ENCODE measurements around the gene ESF1. TPM values are rescaled to one million over a fixed set of nuclear protein-coding genes. Genes with fewer than 3 reads are reported as not detected.

ESF1 gene
- total and polyA plus RNA-seq, 10 of the 15 experiments (the other 5 are each of a cell fraction or from before 2014, with no cell fraction given): 9.2 to 36.2 (median 18.4) TPM

GRCh38 chr20:13717631-13718044 lies 67.1 kb downstream of the ESF1 start (continued):
- TF ChIP-seq RELB (IDR thresholded peaks at IDR 0.05; ENCODE audit: low read depth): 0 out of 2 replicates have a peak, but pooled peaks have one; percentile 31
- TF ChIP-seq ATF7 (IDR thresholded peaks at IDR 0.05; ENCODE audit: low read depth): peak; percentile 75
- TF ChIP-seq SMARCA5 (IDR thresholded peaks at IDR 0.05): no peak
- peak; percentile 47; the same call in 1 of the 2 replicates for TF ChIP-seq STAT3 (IDR thresholded peaks at IDR 0.05; ENCODE audit: low read depth, low read length)
- TF ChIP-seq CEBPB (IDR thresholded peaks at IDR 0.05; ENCODE audit: borderline replicate concordance in 1 of 2, low read depth in 2 of 2, low read length in 2 of 2): peak; percentile 72 to 76; a peak in 3 of 4 replicates
- no peak for TF ChIP-seq TCF3 (IDR thresholded peaks at IDR 0.05; ENCODE audit: borderline replicate concordance, insufficient read depth, low read depth, low read length)
- TF ChIP-seq NFIC (IDR thresholded peaks at IDR 0.05; ENCODE audit: low read depth, low read length): peak; percentile 64; the same call in 1 of the 2 replicates
- TF ChIP-seq MEF2B (IDR thresholded peaks at IDR 0.05; ENCODE audit: partially characterized antibody, poor library complexity, severe bottlenecking): peak; percentile 88
- no peak for TF ChIP-seq BHLHE40 (IDR thresholded peaks at IDR 0.05; ENCODE audit: borderline replicate concordance in 1 of 2, low read depth in 2 of 2, low read length in 1 of 2)
- no peak for TF ChIP-seq CHD2 (IDR thresholded peaks at IDR 0.05; ENCODE audit: borderline replicate concordance, low read depth, low read length)
- TF ChIP-seq JUNB (IDR thresholded peaks at IDR 0.05): peak; percentile 84
- peak; percentile 38; the same call in 1 of the 2 replicates for TF ChIP-seq ZNF217 (IDR thresholded peaks at IDR 0.05)
- TF ChIP-seq ATF2 (IDR thresholded peaks at IDR 0.05; ENCODE audit: low read length): peak; percentile 55; the same call in 1 of the 2 replicates
- TF ChIP-seq JUND (IDR thresholded peaks at IDR 0.05; ENCODE audit: low read depth, low read length): peak; percentile 7; the same call in 1 of the 2 replicates
- peak; percentile 44; the same call in 1 of the 2 replicates for TF ChIP-seq FOXM1 (IDR thresholded peaks at IDR 0.05; ENCODE audit: low read depth, low read length)
- TF ChIP-seq MEF2A (IDR thresholded peaks at IDR 0.05; ENCODE audit: insufficient read depth, low read depth, low read length): peak; percentile 95

Measured in GM12878 (cell line).